ENCODE data around the gene CD320.
A peak's percentile ranks its signal among the peaks of the same experiment; 100 is the strongest.
"Not testable (repeated sequence)": the region's sequence is repeated elsewhere in the genome, so short reads cannot be mapped to it uniquely, and the experiment has no call there.

CD320 gene

GRCh38 chr19:8306235-8307054 is 1.7 kb downstream of the CD320 start:
- no peak for DNase-seq

- DNase-seq: no peak
Observed at GRCh38 chr19:8305798-8306197, 2.4 kb downstream of the CD320 start.

GRCh38 chr19:8304841-8305621 is 3.1 kb downstream of the CD320 start:
- DNase-seq: peak; percentile 35

- DNase-seq: no peak
Observed at GRCh38 chr19:8302734-8303133, 5.4 kb downstream of the CD320 start.

GRCh38 chr19:8302357-8302691 is 5.8 kb downstream of the CD320 start:
- no peak for DNase-seq

GRCh38 chr19:8291337-8291736 is 16.8 kb downstream of the CD320 start:
- DNase-seq: not testable (repeated sequence)

- not testable (repeated sequence) for DNase-seq
Observed at GRCh38 chr19:8276508-8276907, 31.6 kb downstream of the CD320 start.

- no peak for DNase-seq
Observed at GRCh38 chr19:8269724-8270123, 38.4 kb downstream of the CD320 start.

- DNase-seq: no peak
Observed at GRCh38 chr19:8265872-8266271, 42.3 kb downstream of the CD320 start.

- not testable (repeated sequence) for DNase-seq
Observed at GRCh38 chr19:8264248-8264647, 43.9 kb downstream of the CD320 start.

GRCh38 chr19:8262431-8262830 is 45.7 kb downstream of the CD320 start:
- DNase-seq: no peak

- DNase-seq: no peak
Observed at GRCh38 chr19:8261881-8262280, 46.3 kb downstream of the CD320 start.

GRCh38 chr19:8261347-8261746 is 46.8 kb downstream of the CD320 start:
- no peak for DNase-seq

- no peak for DNase-seq
Observed at GRCh38 chr19:8259922-8260247, 48.3 kb downstream of the CD320 start.

GRCh38 chr19:8259142-8259921 is 48.8 kb downstream of the CD320 start:
- no peak for DNase-seq

- no peak for DNase-seq
Observed at GRCh38 chr19:8257052-8257443, 51.1 kb downstream of the CD320 start.

GRCh38 chr19:8256276-8257051 is 51.7 kb downstream of the CD320 start:
- DNase-seq: no peak

- no peak for DNase-seq
Observed at GRCh38 chr19:8255426-8256125, 52.6 kb downstream of the CD320 start.

GRCh38 chr19:8254286-8255001 is 53.7 kb downstream of the CD320 start:
- DNase-seq: no peak

- DNase-seq: no peak
Observed at GRCh38 chr19:8253678-8254077, 54.5 kb downstream of the CD320 start.

GRCh38 chr19:8252922-8253589 is 55.1 kb downstream of the CD320 start:
- peak; percentile 80 for DNase-seq
